Liver (tissue), 9 donors: ENCODE data around the gene DOCK11. TPM values are rescaled to one million over a fixed set of nuclear protein-coding genes. Genes with fewer than 3 reads are reported as not detected.

Source experiments
- DNase-seq: peaks from one replicate; pipeline ENCODE4 v3.0.0-alpha.2; 2017; ENCODE audit warnings: low spot score
- H3K27ac ChIP-seq, 2 donors: one replicate each; pipeline ENCODE4 v1.7.0; 2013; ENCODE audit warnings: inconsistent platforms in 2 of 2, low read length in 2 of 2, control low read depth in 1 of 2, low read depth in 1 of 2, mild to moderate bottlenecking in 1 of 2
- H3K27me3 ChIP-seq, 4 donors: one replicate each; pipeline versions ENCODE4 v1.6.1 to v1.7.0; 2013; ENCODE audit warnings: low read length in 3 of 4, inconsistent platforms in 1 of 4, mild to moderate bottlenecking in 1 of 4, moderate library complexity in 1 of 4; ENCODE audit not compliant: control insufficient read depth in 4 of 4, insufficient read depth in 4 of 4
- H3K36me3 ChIP-seq, 4 donors: one replicate each; pipeline versions ENCODE4 v1.6.1 to v1.7.0; 2013; ENCODE audit warnings: low read length in 3 of 4, mild to moderate bottlenecking in 3 of 4, low read depth in 1 of 4, moderate library complexity in 1 of 4; ENCODE audit not compliant: control insufficient read depth in 4 of 4, insufficient read depth in 3 of 4
- H3K4me1 ChIP-seq, 4 donors: one replicate each; pipeline versions ENCODE4 v1.6.1 to v1.7.0; 2013; ENCODE audit warnings: low read length in 3 of 4, mild to moderate bottlenecking in 3 of 4, moderate library complexity in 1 of 4; ENCODE audit not compliant: control insufficient read depth in 4 of 4, insufficient read depth in 4 of 4
- H3K4me3 ChIP-seq, 3 donors: one replicate each; pipeline versions ENCODE4 v1.6.1 to v1.7.0; 2013; ENCODE audit warnings: low read length in 3 of 3, control low read depth in 1 of 3, low read depth in 1 of 3, mild to moderate bottlenecking in 1 of 3
- H3K9ac ChIP-seq, 2 donors: one replicate each; pipeline ENCODE4 v1.7.0; 2013; ENCODE audit warnings: low read length in 2 of 2, mild to moderate bottlenecking in 2 of 2, moderate library complexity in 2 of 2, control low read depth in 1 of 2, low read depth in 1 of 2
- H3K9me3 ChIP-seq, 4 donors: one replicate each; pipeline versions ENCODE4 v1.6.1 to v1.7.0; 2013; ENCODE audit warnings: low read length in 3 of 4; ENCODE audit not compliant: control insufficient read depth in 4 of 4
- EGR1 ChIP-seq, 2 donors: IDR thresholded peaks; 2 replicates each; pipeline ENCODE4 v1.6.1; 2016 to 2018; ENCODE audit warnings: antibody characterized with exemption in 2 of 2, low read depth in 2 of 2
- FOXA1 ChIP-seq: IDR thresholded peaks from 2 replicates; pipeline ENCODE4 v1.6.1; 2016; ENCODE audit warnings: antibody characterized with exemption
- FOXA2 ChIP-seq: IDR thresholded peaks from 2 replicates; pipeline ENCODE4 v1.6.1; 2016; ENCODE audit warnings: antibody characterized with exemption
- HNF4A ChIP-seq, 2 donors: conservative IDR thresholded peaks; 2 replicates each; pipeline ENCODE4 v1.6.1; 2016; ENCODE audit warnings: antibody characterized with exemption in 2 of 2, mild to moderate bottlenecking in 2 of 2
- HNF4G ChIP-seq: IDR thresholded peaks from 2 replicates; pipeline ENCODE4 v1.6.1; 2016; ENCODE audit warnings: antibody characterized with exemption
- JUND ChIP-seq, 2 donors: IDR thresholded peaks; 2 replicates each; pipeline ENCODE4 v1.6.1; 2016; ENCODE audit warnings: antibody characterized with exemption in 2 of 2
- MAX ChIP-seq: IDR thresholded peaks from 2 replicates; pipeline ENCODE4 v1.6.1; 2016; ENCODE audit warnings: antibody characterized with exemption
- RAD21 ChIP-seq, 2 donors: IDR thresholded peaks; 2 replicates each; pipeline ENCODE4 v1.6.1; 2016; ENCODE audit warnings: antibody characterized with exemption in 2 of 2, mild to moderate bottlenecking in 2 of 2
- REST ChIP-seq: IDR thresholded peaks from 2 replicates; pipeline ENCODE4 v1.6.1; 2016; ENCODE audit warnings: antibody characterized with exemption, mild to moderate bottlenecking
- RXRA ChIP-seq, 2 donors: IDR thresholded peaks; 2 replicates each; pipeline ENCODE4 v1.6.1; 2017 to 2018; ENCODE audit warnings: antibody characterized with exemption in 2 of 2, mild to moderate bottlenecking in 1 of 2
- SP1 ChIP-seq: IDR thresholded peaks from 2 replicates; pipeline ENCODE4 v1.6.1; 2018; ENCODE audit warnings: antibody characterized with exemption, mild to moderate bottlenecking
- TAF1 ChIP-seq: conservative IDR thresholded peaks from 2 replicates; pipeline ENCODE4 v1.6.1; 2016; ENCODE audit warnings: antibody characterized with exemption, mild to moderate bottlenecking
- YY1 ChIP-seq: IDR thresholded peaks from 2 replicates; pipeline ENCODE4 v1.6.1; 2016; ENCODE audit warnings: antibody characterized with exemption, mild to moderate bottlenecking
- WGBS: extraction: QIAGEN DNeasy Blood & Tissue Kit; methylation state at CpG from one replicate; pipeline ENCODE4 v1.1.7; 2013; 5-methylcytosine and 5-hydroxymethylcytosine counted together
- polyA plus RNA-seq, 2 donors: library from polyadenylated mRNA; stranded (reverse) in 1 of 2; unstranded in 1 of 2; fragments of 200-250 nt in 1 of 2; fragments of >200 nt in 1 of 2; fragmentation: Nextera tagmentation in 1 of 2; extraction: Ambion mirVana in 1 of 2; gene quantifications; one replicate each; pipeline versions ENCODE4 v1.2.1 to v1.2.3, GENCODE V29; 2013 to 2015
- total RNA-seq, 2 donors: library from RNA; depleted of rRNA; stranded (reverse); fragments of >200 nt; gene quantifications; one replicate each; pipeline ENCODE4 v1.2.3, GENCODE V29; 2014
- TF ChIP-seq, protein P1 (sequence below): IDR thresholded peaks from 2 replicates; pipeline ENCODE4 v1.6.1; 2016; ENCODE audit warnings: antibody characterized with exemption
- TF ChIP-seq, protein P2 (sequence below): fragments of 150-350 bp; IDR thresholded peaks from 2 replicates; pipeline ENCODE4 v1.5.1; 2017; ENCODE audit warnings: improper control_type of control experiment, low read depth, low read length; ENCODE audit not compliant: missing input control
- TF ChIP-seq, protein P3 (sequence below): IDR thresholded peaks from 2 replicates; pipeline ENCODE4 v1.6.1; 2016; ENCODE audit warnings: antibody characterized with exemption
- donor health status: healthy.
- donor health status: healthy.
- donor health status: healthy.
- donor health status: healthy.
- donor health status: healthy.

DOCK11 gene
- total and polyA plus RNA-seq, 4 donors: 1.3 to 9.3 (median 3.7) TPM

DNA sequence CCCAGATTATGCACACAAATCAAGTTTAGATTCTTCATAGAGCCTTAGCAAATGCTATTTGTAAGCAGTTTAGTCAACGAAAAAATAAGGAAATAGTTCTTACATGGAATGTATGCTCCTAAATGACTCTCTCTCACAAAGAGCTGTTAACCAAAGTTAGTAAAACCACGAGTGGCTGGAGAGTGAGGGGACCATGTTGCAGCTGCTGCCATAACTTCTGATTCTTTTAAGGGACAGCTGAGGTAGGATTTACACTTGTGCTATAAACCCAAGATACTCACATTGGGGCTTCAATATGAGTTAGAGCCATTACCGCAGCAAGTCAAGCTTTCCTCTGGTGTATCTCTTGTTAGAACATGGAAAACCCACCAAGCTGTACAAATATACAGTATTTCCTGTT, 2.7 kb downstream of the DOCK11 start:
- DNase-seq: no peak
- H3K9ac ChIP-seq: no peak overlapping the region
- no peak for TF ChIP-seq HNF4G
- TF ChIP-seq FOXA2: no peak
- no peak for TF ChIP-seq HNF4A (conservative IDR thresholded peaks at IDR 0.05)
- TF ChIP-seq EGR1 (IDR thresholded peaks at IDR 0.05; ENCODE audit: low read depth in 2 of 2): no peak
- TF ChIP-seq REST: no peak
- TF ChIP-seq, protein P1, sequence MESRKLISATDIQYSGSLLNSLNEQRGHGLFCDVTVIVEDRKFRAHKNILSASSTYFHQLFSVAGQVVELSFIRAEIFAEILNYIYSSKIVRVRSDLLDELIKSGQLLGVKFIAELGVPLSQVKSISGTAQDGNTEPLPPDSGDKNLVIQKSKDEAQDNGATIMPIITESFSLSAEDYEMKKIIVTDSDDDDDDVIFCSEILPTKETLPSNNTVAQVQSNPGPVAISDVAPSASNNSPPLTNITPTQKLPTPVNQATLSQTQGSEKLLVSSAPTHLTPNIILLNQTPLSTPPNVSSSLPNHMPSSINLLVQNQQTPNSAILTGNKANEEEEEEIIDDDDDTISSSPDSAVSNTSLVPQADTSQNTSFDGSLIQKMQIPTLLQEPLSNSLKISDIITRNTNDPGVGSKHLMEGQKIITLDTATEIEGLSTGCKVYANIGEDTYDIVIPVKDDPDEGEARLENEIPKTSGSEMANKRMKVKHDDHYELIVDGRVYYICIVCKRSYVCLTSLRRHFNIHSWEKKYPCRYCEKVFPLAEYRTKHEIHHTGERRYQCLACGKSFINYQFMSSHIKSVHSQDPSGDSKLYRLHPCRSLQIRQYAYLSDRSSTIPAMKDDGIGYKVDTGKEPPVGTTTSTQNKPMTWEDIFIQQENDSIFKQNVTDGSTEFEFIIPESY: no peak
- no peak for TF ChIP-seq FOXA1
- TF ChIP-seq JUND (IDR thresholded peaks at IDR 0.05): no peak
- TF ChIP-seq, protein P2, sequence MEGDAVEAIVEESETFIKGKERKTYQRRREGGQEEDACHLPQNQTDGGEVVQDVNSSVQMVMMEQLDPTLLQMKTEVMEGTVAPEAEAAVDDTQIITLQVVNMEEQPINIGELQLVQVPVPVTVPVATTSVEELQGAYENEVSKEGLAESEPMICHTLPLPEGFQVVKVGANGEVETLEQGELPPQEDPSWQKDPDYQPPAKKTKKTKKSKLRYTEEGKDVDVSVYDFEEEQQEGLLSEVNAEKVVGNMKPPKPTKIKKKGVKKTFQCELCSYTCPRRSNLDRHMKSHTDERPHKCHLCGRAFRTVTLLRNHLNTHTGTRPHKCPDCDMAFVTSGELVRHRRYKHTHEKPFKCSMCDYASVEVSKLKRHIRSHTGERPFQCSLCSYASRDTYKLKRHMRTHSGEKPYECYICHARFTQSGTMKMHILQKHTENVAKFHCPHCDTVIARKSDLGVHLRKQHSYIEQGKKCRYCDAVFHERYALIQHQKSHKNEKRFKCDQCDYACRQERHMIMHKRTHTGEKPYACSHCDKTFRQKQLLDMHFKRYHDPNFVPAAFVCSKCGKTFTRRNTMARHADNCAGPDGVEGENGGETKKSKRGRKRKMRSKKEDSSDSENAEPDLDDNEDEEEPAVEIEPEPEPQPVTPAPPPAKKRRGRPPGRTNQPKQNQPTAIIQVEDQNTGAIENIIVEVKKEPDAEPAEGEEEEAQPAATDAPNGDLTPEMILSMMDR: no peak
- no peak for TF ChIP-seq YY1
- TF ChIP-seq MAX: no peak
- TF ChIP-seq TAF1: no peak
- TF ChIP-seq RXRA (IDR thresholded peaks at IDR 0.05): no peak
- TF ChIP-seq RAD21 (IDR thresholded peaks at IDR 0.05): no peak
- no peak for TF ChIP-seq SP1
- H3K4me3 ChIP-seq: no peak overlapping the region
- no peaks in the 10 kb centered on the region for H3K36me3 ChIP-seq
- no peak overlapping the region for H3K27ac ChIP-seq
- H3K27me3 ChIP-seq: no peaks in the 10 kb centered on the region
- WGBS: 73% methylated on average over 3 of the region's 3 CpGs
- H3K4me1 ChIP-seq: peaks cover 0 to 12% (median 1%) of the 10 kb centered on the region in 4 donors
- no peaks in the 10 kb centered on the region for H3K9me3 ChIP-seq

DNA sequence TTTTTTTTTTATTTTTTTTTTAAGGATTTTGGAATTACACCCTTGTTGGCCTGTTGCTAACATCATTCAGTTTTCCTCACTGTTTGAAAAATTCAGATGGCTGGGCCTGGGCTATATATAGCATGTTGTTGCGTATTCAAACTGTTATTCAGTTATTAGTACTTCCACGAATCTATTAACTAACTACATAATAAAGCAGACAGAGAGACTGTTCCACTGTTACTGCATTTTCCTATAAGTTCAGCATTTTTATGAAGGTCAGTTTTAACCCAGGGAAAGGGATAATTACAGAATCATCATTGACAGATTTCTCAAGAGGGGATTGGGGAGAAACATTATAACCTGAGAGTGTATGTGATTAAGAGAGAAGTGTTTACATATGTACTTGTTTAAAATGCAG, 3.1 kb downstream of the DOCK11 start:
- Histone ChIP-seq H3K9me3 (no peaks in the 10 kb centered on the region), H3K36me3 (no peaks in the 10 kb centered on the region), H3K4me1 (peaks cover 0 to 12% (median 1%) of the 10 kb centered on the region in 4 donors), H3K27me3 (no peaks in the 10 kb centered on the region), H3K27ac (no peak overlapping the region), H3K4me3 (no peak overlapping the region), H3K9ac (no peak overlapping the region)
- WGBS: 85% methylated on average over 2 of the region's 2 CpGs
- TF ChIP-seq, protein P2: no peak
- TF ChIP-seq FOXA1 (no peak), SP1 (no peak)
- TF ChIP-seq, protein P3, sequence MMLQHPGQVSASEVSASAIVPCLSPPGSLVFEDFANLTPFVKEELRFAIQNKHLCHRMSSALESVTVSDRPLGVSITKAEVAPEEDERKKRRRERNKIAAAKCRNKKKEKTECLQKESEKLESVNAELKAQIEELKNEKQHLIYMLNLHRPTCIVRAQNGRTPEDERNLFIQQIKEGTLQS: no peak
- no peak for DNase-seq
